ENCODE results near the gene CCNH.

DNA sequence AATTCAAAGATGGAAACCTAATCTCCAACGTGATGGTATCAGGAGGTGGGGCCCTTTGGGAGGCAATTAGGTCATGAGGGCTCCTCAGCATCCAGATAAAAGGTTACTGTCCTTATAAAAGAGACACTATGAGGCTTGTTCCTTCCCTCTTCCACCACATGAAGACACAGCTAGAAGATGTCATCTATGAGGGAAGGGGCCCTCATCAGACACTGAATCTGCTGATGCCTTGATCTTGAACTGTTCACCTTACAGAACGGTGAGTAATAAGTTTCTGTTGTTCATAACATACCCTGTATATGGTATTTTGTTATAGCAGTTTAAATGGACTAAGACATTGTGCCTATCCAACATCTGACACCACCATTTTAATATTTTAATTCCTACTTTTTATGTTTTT, 19.7 kb upstream of the CCNH start:
- TF ChIP-seq, protein P1, sequence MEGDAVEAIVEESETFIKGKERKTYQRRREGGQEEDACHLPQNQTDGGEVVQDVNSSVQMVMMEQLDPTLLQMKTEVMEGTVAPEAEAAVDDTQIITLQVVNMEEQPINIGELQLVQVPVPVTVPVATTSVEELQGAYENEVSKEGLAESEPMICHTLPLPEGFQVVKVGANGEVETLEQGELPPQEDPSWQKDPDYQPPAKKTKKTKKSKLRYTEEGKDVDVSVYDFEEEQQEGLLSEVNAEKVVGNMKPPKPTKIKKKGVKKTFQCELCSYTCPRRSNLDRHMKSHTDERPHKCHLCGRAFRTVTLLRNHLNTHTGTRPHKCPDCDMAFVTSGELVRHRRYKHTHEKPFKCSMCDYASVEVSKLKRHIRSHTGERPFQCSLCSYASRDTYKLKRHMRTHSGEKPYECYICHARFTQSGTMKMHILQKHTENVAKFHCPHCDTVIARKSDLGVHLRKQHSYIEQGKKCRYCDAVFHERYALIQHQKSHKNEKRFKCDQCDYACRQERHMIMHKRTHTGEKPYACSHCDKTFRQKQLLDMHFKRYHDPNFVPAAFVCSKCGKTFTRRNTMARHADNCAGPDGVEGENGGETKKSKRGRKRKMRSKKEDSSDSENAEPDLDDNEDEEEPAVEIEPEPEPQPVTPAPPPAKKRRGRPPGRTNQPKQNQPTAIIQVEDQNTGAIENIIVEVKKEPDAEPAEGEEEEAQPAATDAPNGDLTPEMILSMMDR (IDR thresholded peaks at IDR 0.05) = no peak
- no peak for TF ChIP-seq POLR2A (IDR thresholded peaks at IDR 0.05)
